ENCODE measurements around the gene HTRA3. TPM values are rescaled to one million over a fixed set of nuclear protein-coding genes. Genes with fewer than 3 reads are reported as not detected.
A peak's percentile ranks its signal among the peaks of the same experiment; 100 is the strongest.

HTRA3 gene
- total RNA-seq, 4 donors from 2014 or later, result 22.8 to 65.3 (median 29.5) TPM

- Histone ChIP-seq H3K4me3 (no peak overlapping the region), H3K27me3 (no peaks in the 10 kb centered on the region), H3K9me3 (no peaks in the 10 kb centered on the region), H3K4me1 (peaks cover 0 to 3% of the 10 kb centered on the region in 2 donors), H3K36me3 (no peaks in the 10 kb centered on the region), H3K27ac (no peak overlapping the region)
- intact Hi-C loops (cut with DNase I; ENCODE audit: low total_unique reads), result no loop called here
- no peak for DNase-seq
- TF ChIP-seq CTCF (IDR thresholded peaks at IDR 0.05) (no peak), POLR2A (IDR thresholded peaks at IDR 0.05) (no peak)
Measured at GRCh38 chr4:8240211-8241041, 29.1 kb upstream of the HTRA3 start.

- no peak for DNase-seq
- TF ChIP-seq CTCF (IDR thresholded peaks at IDR 0.05) (no peak), POLR2A (IDR thresholded peaks at IDR 0.05) (no peak)
- intact Hi-C loops (cut with DNase I; ENCODE audit: low total_unique reads), result no loop called here
- H3K36me3 ChIP-seq, result no peaks in the 10 kb centered on the region
- no peak overlapping the region for H3K4me3 ChIP-seq
- no peak overlapping the region for H3K27ac ChIP-seq
- H3K9me3 ChIP-seq, result no peaks in the 10 kb centered on the region
- H3K27me3 ChIP-seq, result no peaks in the 10 kb centered on the region
- peaks cover 0 to 3% of the 10 kb centered on the region in 2 donors for H3K4me1 ChIP-seq
Measured at GRCh38 chr4:8241211-8241779, 28.3 kb upstream of the HTRA3 start.

DNA sequence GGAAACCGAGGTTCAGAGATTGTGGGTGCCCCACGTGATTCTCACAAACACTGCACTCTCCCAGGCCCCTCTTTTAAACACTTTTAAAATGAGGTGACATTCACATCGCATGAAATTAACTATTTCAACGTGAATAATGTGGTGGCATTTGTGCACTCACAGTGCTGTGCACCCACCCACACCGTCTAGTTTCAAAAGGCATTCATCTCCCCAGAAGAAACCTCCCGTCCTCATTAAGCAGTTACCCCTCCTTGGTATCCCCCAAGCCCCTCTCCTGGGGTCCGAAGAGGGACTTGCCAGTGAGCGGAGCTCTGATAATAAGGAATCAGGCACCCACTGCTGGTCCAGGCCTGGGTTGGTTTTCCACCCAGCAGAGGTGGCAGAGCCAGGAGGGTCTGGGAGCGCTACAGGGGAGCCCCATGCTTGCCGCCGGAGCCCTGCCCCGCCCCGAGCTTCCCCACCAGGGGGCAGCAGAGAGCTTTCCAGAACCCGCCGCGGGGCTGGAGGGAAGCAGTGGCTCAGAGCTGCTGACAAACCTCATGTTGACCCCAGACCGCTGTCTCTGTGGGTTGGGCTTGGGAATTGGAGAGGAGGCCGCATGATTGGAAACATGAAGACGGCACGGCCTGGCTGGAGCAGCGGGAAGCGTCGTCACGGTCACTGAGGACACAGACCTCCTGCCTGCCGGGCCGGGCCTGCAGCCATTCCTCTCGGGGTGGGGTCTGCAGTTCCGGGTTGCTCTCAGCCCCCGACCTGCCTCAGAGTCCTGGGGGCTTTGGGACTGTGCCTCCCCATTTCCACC is 27.5 kb upstream of the HTRA3 start:
- Histone ChIP-seq H3K36me3 (no peaks in the 10 kb centered on the region), H3K4me1 (peaks cover 0 to 3% of the 10 kb centered on the region in 2 donors), H3K9me3 (no peaks in the 10 kb centered on the region), H3K4me3 (no peak overlapping the region), H3K27me3 (no peaks in the 10 kb centered on the region), H3K27ac (peak overlapping the region; percentile 5 to 38)
- DNase-seq, result peak; percentile 87 to 91
- intact Hi-C loops (cut with DNase I; ENCODE audit: low total_unique reads), result loop anchor here (2.0 kb wide), 1 partner anchor 161 kb away; no protein-coding TSS in a partner anchor
- no peak for TF ChIP-seq POLR2A (IDR thresholded peaks at IDR 0.05)
- peak; percentile 92 to 99 (median 96) for TF ChIP-seq CTCF (IDR thresholded peaks at IDR 0.05)

- Histone ChIP-seq H3K27ac (peak overlapping the region; percentile 5 to 38), H3K9me3 (no peaks in the 10 kb centered on the region), H3K36me3 (no peaks in the 10 kb centered on the region), H3K4me1 (peaks cover 0 to 3% of the 10 kb centered on the region in 2 donors), H3K4me3 (no peak overlapping the region), H3K27me3 (no peaks in the 10 kb centered on the region)
- no peak for TF ChIP-seq POLR2A (IDR thresholded peaks at IDR 0.05)
- TF ChIP-seq CTCF (IDR thresholded peaks at IDR 0.05), result no peak
- DNase-seq, result no peak
- intact Hi-C loops (cut with DNase I; ENCODE audit: low total_unique reads), result loop anchor here (2.0 kb wide), 1 partner anchor 160 kb away; no protein-coding TSS in a partner anchor
Measured at GRCh38 chr4:8242782-8243560, 26.6 kb upstream of the HTRA3 start.

All from uterus (tissue), 4 donors.